PFSK-1 (cell line): ENCODE results near the gene PTPN11.

Source experiments
- FOXP2 ChIP-seq: optimal IDR thresholded peaks from 2 replicates; pipeline ENCODE3; 2011; ENCODE audit warnings: borderline replicate concordance, control low read depth, inconsistent platforms; ENCODE audit not compliant: insufficient read depth; ENCODE audit errors: extremely low read length, extremely low read depth
- POLR2AphosphoS5 ChIP-seq: IDR thresholded peaks from 2 replicates; pipeline ENCODE4 v1.6.1; 2012; ENCODE audit warnings: low read depth, mild to moderate bottlenecking, control low read depth, low read length, moderate library complexity
- REST ChIP-seq, 2 experiments: IDR thresholded peaks; 2 replicates each; pipeline versions ENCODE4 v1.6.1 to v1.8.0; 2011 to 2012; ENCODE audit warnings: low read depth in 2 of 2, low read length in 2 of 2, control low read depth in 1 of 2, inconsistent platforms in 1 of 2, mild to moderate bottlenecking in 1 of 2, moderate library complexity in 1 of 2; ENCODE audit not compliant: insufficient read depth in 1 of 2
- SIN3A ChIP-seq: IDR thresholded peaks from 2 replicates; pipeline ENCODE4 v1.6.1; 2012; ENCODE audit warnings: mild to moderate bottlenecking, low read length, moderate library complexity, borderline replicate concordance; ENCODE audit not compliant: insufficient read depth
- TAF1 ChIP-seq: IDR thresholded peaks from 2 replicates; pipeline ENCODE4 v1.6.1; 2012; ENCODE audit warnings: low read length, control low read depth, borderline replicate concordance; ENCODE audit not compliant: insufficient read depth

GRCh38 chr12:112532106-112532505, 113.4 kb downstream of the PTPN11 start:
- no peak for TF ChIP-seq TAF1
- no peak for TF ChIP-seq POLR2AphosphoS5
- no peak for TF ChIP-seq REST (IDR thresholded peaks at IDR 0.05; ENCODE audit: insufficient read depth in 1 of 2, low read depth in 2 of 2, low read length in 2 of 2)
- TF ChIP-seq SIN3A: no peak
- no peak for TF ChIP-seq FOXP2
